ENCODE measurements around the gene PDF.

The PDF gene

DNA sequence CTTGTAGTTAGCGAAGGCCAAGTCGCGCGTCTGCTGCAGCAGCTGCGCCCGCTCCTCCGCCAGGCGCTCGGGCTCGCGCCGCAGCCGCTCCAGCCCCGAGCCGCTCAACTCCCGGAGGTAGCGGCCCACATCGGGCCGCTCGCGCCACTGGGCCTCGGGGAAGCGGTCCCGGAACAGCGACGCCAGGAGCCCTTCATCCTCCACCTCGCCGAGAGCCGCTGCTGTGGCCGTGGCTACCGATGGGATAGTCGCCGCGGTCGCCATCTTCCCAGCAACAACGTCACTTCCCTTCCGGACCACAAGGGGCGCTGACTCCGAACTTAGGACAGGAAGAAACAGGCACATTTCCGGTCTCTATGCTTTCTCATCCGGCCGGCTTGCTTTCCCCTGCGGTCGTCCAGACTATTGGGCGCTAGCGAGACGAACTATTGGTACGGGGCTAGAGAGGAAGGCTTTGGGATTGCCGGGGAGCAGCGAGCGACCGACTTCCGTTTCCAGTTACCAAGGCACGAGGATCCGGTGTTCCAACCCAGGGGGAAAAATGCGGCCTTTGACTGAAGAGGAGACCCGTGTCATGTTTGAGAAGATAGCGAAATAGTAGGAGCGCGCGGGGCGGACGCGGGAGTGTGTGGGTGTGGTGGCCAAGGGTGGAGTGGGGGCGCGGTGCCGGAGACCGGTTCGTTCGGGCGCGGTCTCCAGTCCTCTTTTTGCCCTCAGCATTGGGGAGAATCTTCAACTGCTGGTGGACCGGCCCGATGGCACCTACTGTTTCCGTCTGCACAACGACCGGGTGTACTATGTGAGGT is 9.1 kb upstream of the PDF start, which contains the start of the genes COG8 and NIP7:
Gene COG8 (minus strand): TSS at position 276 of the 806 bp plus-strand sequence. CDS start 12 bp downstream, at position 264.
Gene NIP7 (plus strand): TSS at position 484 of the 806 bp plus-strand sequence. CDS start 58 bp downstream, at position 542.
- peak; percentile 96 for DNase-seq (ENCODE audit: low spot score)

DNA sequence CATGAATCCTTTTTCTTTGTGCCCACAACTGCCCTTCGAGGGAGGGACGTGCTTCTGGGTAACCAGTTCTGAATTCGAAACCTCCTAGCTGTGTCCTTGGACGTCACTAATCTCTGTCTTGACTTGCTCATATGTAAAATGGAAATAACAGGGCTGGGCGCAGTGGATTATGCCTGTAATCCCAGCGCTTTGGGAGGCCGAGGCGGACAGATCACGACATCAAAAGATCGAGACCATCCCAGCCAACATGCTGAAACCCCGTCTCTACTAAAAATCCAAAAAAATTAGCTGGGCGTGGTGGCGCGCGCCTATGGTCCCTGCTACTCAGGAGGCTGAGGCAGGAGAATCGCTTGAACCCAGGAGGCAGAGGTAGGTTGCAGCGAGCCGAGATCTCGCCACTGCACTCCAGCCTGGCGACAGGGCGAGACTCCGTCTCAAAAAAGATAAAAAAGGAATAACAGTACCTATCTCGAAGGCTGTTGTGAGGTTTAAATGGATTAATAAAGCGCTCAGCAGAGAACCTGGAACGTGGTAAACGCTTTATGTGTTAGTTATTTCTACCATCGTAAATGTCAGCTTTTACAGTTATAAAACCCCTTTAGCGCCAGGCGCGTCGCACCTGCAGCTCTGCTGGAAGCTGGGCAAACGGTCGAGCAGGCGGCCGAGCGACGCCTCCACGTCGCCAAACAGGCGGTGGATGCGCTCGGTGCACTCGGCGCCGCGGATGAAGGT is 8.3 kb upstream of the PDF start:
- DNase-seq (ENCODE audit: low spot score) = no peak

DNA sequence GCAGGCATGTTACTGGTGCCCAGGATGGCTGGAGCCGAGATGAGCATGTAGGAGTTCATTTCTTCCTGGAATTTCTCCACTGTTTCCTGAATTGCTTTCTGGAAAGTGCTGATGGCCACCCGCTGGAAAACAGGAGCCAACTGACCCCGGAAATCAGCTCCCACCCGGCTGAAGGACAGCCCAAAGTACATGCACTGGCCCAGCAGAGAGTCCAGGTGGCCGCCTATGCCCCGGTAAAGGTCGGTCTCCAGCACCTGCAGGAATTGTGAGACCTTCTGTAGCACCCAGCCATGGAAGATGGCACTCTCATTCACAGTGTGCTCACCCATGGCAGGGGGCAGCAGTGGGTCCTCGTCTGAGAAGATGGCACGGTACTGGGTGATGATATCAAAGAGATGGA is 4.3 kb upstream of the PDF start:
- DNase-seq (ENCODE audit: low spot score) = no peak

DNA sequence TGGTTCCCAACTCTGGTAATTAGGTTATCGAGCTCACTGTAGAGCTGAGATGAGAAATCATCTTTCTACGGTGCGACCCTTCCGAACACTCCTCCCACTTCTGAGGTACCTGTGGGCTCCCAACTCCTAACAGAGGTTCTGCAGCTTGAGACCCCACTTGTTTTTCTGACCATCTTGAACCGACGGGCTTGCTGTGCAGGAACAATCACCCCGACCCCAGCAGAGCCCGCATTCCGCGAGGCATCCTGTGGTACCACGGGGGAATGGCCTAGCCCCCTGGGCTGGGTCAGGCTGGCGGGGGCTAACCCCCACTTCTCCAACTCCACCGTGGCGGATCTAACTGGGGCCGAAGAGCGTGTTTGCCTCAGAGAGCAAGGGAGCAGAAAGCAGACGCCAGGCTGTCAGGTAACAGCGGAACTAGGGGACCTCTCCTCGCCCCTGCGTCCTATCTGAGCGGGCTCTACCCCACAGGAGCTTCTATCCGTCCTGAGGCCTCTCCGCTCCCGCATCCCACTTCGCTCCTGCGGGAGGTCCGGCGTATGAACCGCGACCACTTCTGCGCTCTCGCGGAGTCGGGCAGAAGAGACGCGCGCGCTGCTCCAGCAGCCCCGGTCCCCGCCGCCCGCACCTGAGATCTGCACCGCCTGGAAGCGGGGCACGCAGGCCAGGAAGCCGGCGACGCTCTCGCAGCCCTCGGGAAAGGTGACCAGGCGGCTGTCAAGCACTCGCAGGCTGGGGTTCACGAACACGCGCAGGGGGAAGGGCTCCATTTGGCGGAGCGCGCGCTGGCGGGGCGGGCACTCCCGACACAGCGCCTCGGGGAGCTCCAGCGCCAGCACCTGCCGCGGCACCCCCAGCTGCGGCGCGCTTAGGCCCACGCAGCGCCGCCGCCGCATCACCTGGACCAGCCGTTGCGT is 761 bp downstream of the PDF start:
- peak; percentile 49 for DNase-seq (ENCODE audit: low spot score)

DNA sequence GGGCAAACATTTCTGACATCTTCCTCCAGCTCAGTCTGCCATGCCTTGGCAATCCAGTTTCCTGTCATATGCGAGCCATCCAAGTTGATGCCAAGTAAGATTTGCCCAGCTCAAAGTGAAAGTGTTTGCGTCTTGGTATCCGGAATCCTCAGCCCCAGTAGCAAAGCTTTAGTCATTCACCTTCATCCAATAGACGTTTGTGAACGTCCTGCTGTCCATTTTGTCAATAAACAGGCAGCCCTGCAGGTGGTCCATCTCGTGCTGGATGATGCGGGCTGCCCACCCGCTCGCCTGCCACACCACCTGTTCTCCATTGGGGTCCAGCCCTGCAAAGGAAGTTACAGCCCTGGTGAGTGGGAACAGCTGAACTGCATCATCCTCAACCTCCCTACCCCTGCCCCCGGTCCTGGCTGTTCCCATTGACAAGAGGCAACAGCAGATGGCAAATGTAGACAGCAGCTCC is 1.5 kb downstream of the PDF start:
- DNase-seq (ENCODE audit: low spot score) = no peak

DNA sequence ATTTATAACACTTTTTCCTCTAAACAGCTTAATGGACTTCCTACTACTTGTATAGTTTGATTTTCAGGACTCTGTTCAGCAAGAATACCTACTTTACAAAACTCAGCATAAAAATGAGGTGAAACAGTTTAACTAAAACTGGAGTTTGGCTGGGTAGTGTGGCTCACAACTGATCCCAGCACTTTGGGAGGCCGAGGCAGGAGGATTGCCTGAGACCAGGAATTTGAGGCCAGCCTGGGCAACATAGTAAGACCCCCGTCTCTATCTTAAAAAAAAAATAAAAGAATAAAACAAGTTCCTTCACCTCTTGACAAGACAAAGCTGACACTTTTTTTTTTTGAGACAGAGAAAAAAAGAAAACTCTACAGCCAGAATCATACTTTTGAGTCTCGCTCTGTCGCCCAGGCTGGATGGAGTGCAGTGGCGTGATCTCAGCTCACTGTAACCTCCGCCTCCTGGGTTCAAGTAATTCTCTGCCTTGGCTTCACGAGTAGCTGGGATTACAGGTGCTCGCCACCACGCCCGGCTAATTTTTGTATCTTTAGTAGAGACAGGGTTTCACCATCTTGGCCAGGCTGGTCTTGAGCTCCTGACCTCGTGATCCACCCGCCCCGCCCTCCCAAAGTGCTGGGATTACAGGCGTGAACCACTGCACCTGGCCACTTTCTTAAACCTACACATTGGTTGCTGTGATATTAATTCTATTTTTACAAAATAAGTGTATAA is 2.6 kb downstream of the PDF start:
- no peak for DNase-seq (ENCODE audit: low spot score)

DNA sequence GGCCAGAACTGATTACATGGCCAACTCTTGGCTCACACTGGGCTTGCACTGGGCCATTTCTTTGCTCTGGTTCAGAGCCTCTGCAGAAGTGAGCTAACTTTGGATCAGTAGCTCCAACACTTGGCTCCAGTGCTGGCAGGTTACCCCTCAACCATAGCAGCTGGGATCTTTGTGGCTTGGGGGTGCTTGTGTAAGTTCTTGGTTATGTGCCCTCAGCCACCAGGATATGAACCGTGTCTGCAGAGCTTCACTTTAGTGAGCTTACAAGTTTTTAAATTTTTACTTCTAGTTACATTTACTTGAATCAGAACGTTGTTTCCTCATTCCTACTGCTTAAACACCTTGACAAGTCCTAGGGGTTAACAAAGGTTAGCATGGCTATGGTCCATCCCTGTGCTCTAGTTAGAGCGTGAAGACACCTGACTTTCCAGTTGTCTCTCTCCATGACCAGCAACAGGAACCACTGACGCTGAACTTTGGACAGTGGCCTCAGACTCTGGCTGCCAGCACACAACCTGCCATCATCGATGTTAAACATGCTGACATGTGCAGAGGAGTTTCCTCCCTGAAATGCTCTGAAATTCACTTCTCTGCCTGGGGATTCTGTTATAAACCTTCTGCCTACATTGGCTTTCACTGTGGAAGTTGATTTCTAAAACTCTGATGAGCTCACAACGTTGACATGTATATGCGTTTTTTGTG is 4.1 kb downstream of the PDF start:
- DNase-seq (ENCODE audit: low spot score) = no peak

DNA sequence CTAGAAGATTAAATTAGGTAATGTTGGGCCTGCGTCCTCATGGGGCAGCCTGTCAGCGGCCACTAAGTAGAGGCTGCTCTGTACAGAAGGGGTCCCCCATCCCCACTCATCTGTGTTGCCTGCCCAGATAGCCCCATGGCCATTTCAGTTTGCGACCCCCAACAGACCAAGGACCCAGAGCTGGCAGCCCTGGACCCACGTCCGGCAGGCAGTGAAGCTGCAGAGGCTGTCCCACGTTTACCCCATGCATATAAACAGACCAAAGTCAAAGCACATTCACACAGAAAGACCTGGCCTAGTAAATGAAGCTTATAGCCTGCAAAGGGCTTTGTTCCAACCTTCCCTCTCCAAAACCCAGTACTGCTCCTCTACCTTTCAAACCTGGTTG is 4.6 kb downstream of the PDF start:
- DNase-seq (ENCODE audit: low spot score) = no peak

DNA sequence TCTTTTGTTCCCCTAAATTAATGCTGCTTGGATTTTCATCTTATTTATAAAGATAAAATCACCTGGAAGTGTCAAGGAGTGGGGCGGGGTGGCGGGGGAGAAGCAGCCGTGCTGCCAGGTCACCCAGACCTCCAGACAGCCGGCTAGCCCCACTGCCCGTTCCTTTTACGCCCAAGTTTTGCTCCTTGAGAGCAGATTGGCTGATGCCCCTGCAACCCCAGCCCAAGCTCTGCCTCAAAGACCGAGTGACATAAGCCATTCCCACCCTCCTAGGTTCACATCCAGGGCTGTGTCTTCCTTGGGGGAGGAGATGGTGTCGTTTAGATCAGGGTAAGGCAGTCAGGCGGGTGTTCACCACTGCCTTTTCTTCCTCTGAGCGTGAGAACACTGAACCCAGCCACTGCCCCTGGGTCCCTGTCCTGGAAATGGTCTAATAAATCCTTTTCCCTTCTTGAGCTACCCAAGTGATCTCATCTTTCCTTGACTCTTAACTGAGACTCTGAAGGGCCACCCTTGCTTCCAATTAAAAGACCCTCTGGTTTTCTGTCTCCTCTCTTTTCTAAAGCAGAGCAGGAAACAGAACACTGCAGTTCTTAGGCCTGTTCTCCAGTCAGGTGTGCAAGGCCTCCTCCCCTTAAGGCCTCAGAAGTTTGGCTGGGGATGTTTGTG is 5.7 kb downstream of the PDF start:
- no peak for DNase-seq (ENCODE audit: low spot score)

DNA sequence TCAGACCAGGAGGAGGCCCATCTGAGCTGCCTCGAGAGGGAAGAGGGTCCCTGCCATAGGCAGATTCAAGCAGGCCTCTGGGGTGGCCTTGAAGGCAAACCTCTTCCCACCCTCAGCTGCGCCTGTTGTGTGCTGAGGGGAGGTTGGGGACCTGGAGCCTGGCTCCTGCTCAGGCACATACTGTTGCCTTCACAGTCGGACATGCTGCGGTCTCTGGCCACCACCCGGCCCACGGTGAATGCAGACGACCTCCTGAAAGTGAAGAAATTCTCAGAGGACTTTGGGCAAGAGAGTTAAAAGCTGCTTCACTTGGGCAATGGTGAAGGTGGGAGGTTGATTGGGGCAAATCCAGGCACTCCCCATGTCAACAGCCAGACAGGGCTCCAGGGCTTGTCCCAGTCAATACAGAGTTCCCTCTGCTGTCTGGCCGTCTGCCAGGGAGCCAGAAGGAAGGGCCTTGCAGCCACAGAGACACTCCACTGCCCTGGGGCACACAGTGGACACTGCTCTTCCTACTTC is 6.3 kb downstream of the PDF start:
- peak; percentile 19 for DNase-seq (ENCODE audit: low spot score)

DNA sequence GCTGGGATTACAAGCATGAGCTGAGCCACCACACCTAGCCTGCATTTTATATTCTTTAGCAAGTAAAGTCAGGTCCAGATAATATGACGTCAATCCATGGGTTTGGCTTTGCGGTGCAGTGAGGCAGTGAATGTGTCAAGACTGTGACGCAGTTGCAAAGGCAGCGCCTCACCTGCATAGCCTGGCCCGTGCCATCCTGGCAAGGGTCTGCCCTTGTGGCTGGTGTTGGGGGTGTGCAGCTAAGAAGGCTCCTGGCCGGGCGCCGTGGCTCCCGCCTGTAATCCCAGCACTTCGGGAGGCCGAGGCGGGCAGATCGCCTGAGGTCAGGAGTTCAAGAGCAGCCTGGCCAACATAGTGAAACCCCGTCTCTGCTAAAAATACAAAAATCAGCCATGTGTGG is 7.0 kb downstream of the PDF start:
- DNase-seq (ENCODE audit: low spot score) = no peak

DNA sequence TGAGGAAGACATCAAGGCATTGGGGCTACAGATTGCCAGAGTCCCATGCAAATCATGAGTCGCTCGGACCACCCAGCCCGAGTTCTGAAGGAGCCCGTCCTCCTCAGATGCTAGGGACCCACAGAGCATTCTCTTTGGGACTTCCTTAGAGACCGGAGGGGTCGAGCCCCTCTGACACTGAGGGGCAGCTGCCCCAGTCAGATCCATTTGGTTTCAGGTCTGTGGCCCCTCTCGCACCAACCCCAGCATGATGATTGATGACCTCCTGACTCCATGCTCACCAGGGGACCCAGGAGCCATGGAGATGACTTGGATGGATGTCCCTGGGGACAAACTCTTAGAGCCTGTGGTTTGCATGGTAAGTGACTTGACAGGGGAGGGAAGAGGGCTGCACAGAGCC is 8.0 kb downstream of the PDF start:
- peak; percentile 6 for DNase-seq (ENCODE audit: low spot score)

DNA sequence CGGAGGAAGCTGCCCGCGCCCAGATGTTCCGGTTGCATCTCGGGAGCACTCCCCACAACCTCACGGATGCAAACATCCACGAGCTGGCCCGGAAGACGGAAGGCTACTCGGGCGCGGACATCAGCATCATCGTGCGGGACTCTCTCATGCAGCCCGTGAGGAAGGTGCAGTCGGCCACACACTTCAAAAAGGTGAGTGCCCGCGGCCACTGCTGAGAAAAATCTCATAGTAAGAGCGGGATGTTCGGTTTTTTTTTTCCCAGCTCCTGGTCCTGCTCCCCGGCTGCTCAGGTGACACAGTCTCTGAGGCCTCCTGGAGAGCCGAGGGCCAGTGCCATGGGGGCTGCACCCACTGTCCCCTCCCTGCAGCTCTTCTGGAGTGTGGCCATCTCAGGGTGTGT is 9.3 kb downstream of the PDF start:
- no peak for DNase-seq (ENCODE audit: low spot score)

DNA sequence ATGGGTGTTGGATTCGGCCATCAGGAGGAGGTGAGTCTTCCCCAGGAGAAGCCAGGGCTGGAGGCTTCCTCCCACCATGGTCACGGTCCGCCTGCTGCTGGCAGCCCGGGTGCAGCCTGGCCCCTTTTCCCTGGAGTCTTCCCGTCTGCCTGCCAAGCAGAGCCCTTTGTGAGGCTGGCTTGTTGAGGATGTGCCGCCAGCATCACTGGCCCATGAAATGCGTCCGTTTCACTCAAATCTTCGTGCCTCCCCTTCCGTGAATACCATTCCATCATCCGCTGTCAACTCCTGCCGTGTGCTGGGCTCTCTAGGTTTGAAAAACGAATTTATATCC is 9.7 kb downstream of the PDF start:
- DNase-seq (ENCODE audit: low spot score) = no peak

DNA sequence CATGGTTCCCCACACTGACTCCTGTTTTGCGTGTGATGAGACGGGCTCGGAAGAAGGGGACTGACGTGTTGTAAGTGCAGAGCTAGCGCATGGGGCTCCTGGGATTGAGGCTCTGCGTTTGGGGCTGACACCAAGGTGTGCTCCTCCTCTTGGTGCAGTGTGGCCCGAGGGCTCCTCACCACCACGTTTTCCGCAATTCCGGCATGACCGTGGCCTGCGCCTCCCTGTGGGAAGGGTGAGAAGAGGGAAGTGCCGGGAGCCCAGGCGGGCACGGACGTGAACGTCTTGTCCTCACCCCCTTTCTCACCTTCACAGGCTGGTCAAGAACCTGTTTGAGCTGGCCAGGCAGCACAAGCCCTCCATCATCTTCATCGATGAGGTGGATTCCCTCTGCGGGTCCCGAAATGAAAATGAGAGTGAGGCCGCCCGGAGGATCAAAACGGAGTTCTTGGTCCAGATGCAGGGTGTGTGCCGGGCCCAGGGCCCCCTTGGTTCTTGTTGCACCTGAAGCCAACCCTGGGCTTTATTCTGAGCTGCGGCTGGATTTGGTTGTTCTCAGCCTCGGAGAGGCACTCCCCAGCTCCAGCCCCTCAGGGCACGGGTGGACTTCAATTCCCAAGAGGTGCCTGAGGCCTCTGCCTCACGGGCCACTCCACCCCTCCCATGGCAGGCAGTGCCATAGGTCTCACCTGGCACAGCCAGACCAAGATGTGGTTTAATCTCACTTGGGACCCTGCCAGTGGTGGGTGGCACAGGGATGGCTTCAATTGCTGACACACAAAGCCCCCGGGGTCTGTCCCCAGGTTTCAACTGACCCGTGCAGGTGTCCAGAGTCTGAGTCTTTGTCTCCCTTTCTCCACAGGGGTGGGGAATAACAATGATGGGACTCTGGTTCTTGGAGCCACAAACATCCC is 10.3 kb downstream of the PDF start:
- DNase-seq (ENCODE audit: low spot score) = no peak

DNA sequence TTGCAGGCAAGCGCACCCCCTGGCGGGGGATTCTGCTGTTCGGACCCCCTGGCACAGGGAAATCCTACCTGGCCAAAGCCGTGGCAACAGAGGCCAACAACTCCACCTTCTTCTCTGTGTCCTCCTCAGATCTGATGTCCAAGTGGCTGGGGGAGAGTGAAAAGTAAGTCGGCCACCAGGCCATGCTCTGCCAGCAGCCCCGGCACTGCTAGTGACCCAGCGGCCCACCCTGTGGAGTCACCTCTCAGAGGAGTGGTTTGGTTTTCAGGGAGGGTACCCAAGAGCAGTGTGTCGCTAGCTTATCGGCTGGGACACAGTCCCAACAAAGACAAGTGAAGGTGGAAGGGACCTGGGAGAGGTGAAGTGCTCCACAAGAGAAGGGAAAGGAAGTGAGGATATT is 11.0 kb downstream of the PDF start:
- no peak for DNase-seq (ENCODE audit: low spot score)

DNA sequence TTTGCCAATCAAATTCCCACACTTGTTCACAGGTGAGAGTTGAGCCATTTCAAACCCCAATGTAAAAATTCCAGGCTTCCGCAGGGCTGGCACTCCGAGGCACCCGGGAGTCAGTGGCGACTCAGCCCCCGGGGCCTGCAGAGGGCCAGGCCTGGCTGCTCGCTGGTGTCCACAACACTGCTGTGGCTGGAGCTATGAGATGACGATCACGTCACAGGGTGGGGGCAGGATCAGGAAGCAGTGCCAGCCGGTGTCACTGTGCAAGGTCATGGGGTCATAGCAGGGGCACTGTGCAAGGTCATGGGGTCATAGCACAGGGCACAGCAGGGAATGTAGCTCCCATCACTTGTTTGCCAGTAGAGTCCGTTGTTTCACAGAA is 11.5 kb downstream of the PDF start:
- no peak for DNase-seq (ENCODE audit: low spot score)

DNA sequence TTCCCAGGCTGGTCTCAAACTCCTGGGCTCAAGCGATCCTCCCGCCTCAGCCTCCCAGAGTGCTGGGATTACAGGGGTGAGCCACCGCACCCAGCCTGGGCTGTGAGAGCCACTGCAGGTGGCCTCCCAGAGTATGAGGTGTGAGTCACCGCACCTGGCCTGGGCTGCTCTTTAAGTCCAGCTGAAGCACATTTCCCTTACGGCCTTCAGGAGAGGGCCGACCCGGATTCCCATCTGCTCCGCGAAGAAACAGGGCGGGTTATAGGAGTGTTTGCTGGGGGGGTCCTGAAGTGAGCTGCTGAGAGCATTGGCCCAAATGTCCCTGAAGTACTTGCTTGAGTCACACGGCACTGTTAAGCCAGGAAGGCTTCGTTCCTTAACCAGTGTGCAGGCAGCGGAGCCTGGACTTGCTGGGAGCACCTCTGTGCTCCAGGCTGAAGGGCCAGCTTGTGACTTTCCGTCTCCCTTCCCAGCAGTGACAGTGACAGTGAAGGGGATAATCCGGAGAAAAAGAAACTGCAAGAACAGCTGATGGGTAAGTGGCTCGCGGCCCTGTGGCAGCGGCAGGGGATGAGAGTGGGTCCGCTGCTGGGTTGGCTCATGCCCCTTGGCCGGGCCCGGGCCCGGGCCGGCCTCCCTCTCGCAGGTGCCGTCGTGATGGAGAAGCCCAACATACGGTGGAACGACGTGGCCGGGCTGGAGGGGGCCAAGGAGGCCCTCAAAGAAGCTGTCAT is 12.0 kb downstream of the PDF start:
- DNase-seq (ENCODE audit: low spot score) = no peak

Data from AG20443 (cell line).